Measurements from ENCODE around the gene NUMB. TPM values are rescaled to one million over a fixed set of nuclear protein-coding genes. Genes with fewer than 3 reads are reported as not detected.

NUMB gene
- total RNA-seq, 2 experiments from 2014 or later, result 27.9 to 31.5 TPM

DNA sequence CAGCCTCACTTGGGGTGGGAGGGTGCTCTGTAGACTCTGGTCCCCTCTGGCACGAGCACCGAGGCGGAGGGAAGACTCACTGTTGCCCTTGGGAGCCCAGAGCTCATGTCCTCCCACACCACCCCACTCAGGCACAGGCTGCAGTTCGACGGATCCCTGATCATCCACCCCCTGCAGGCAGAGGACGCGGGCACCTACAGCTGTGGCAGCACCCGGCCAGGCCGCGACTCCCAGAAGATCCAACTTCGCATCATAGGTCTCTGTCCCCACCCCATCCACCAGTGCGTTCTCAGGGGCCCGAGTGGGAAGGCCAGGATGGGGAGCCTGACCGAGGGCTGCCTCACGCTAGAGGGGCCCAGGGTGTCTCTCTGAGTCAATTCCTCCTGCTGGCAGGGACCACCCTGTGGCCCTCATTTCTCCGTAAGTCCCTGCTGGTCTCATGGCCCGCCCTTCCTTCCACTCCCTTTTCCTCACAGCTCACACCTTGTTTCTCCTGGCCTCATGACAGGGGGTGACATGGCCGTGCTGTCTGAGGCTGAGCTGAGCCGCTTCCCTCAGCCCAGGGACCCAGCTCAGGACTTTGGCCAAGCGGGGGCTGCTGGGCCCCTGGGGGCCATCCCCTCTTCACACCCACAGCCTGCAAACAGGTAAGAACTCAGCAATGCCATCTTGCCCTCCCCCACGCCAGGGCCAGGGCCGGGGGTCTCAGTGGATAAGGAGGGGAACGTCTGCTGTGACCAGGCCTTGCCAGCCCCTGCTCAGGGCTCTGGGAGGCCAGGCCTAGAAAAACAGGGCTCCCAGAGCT lies 194.1 kb downstream of the NUMB start:
- Mint-ChIP-seq H3K9me3 (no peaks in the 10 kb centered on the region), H3K27me3 (peaks cover 8% of the 10 kb centered on the region), H3K36me3 (ENCODE audit: low read depth) (no peaks in the 10 kb centered on the region), H3K4me1 (ENCODE audit: low read depth) (no peaks in the 10 kb centered on the region), H3K27ac (no peak overlapping the region), H3K4me3 (no peak overlapping the region)
- CTCF ChIA-PET, result no interaction called here
- Histone ChIP-seq H3K9me3 (ENCODE audit: control insufficient read depth in 1 of 2, insufficient read depth in 1 of 2, low read length in 2 of 2) (no peaks in the 10 kb centered on the region), H3K27ac (ENCODE audit: low read depth in 1 of 2, low read length in 2 of 2) (no peak overlapping the region), H3K36me3 (ENCODE audit: insufficient read depth, low read length) (no peaks in the 10 kb centered on the region), H3K27me3 (ENCODE audit: control insufficient read depth in 1 of 2, insufficient read depth in 2 of 2, low read length in 2 of 2) (peaks cover 0 to 2% of the 10 kb centered on the region in 2 experiments), H3K4me1 (ENCODE audit: insufficient read depth, low read length) (no peaks in the 10 kb centered on the region), H3K4me3 (ENCODE audit: low read length) (no peak overlapping the region)
- TF ChIP-seq, protein P1, sequence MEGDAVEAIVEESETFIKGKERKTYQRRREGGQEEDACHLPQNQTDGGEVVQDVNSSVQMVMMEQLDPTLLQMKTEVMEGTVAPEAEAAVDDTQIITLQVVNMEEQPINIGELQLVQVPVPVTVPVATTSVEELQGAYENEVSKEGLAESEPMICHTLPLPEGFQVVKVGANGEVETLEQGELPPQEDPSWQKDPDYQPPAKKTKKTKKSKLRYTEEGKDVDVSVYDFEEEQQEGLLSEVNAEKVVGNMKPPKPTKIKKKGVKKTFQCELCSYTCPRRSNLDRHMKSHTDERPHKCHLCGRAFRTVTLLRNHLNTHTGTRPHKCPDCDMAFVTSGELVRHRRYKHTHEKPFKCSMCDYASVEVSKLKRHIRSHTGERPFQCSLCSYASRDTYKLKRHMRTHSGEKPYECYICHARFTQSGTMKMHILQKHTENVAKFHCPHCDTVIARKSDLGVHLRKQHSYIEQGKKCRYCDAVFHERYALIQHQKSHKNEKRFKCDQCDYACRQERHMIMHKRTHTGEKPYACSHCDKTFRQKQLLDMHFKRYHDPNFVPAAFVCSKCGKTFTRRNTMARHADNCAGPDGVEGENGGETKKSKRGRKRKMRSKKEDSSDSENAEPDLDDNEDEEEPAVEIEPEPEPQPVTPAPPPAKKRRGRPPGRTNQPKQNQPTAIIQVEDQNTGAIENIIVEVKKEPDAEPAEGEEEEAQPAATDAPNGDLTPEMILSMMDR (IDR thresholded peaks at IDR 0.05), result no peak
- no peak for ATAC-seq (ENCODE audit: poor library complexity)
- POLR2A ChIA-PET, result no interaction called here
- intact Hi-C loops (cut with DNase I, micrococcal nuclease), result no loop called here
- no peak for DNase-seq

DNA sequence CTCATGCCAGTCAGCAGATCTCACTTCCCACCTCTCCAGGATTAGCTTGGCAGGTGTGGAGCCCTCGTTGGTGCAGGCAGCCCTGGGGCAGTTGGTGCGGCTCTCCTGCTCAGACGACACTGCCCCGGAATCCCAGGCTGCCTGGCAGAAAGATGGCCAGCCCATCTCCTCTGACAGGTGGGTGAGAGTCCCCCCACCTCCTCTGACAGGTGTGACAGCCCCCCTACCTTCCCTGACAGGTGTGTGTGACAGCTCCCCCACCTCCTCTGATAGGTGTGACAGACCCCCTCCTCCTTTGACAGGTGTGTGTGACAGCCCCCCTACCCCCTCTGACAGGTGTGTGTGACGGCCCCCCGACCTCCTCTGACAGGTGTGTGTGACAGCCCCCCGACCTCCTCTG lies 194.7 kb downstream of the NUMB start:
- Histone ChIP-seq H3K4me3 (ENCODE audit: low read length) (no peak overlapping the region), H3K9me3 (ENCODE audit: control insufficient read depth in 1 of 2, insufficient read depth in 1 of 2, low read length in 2 of 2) (no peaks in the 10 kb centered on the region), H3K36me3 (ENCODE audit: insufficient read depth, low read length) (no peaks in the 10 kb centered on the region), H3K4me1 (ENCODE audit: insufficient read depth, low read length) (no peaks in the 10 kb centered on the region), H3K27ac (ENCODE audit: low read depth in 1 of 2, low read length in 2 of 2) (no peak overlapping the region), H3K27me3 (ENCODE audit: control insufficient read depth in 1 of 2, insufficient read depth in 2 of 2, low read length in 2 of 2) (peaks cover 0 to 2% of the 10 kb centered on the region in 2 experiments)
- no peaks in the 10 kb centered on the region for H3K9me3 Mint-ChIP-seq
- H3K27ac Mint-ChIP-seq, result no peak overlapping the region
- ChIA-PET POLR2A (no interaction called here), CTCF (no interaction called here)
- TF ChIP-seq, protein P1 (IDR thresholded peaks at IDR 0.05), result no peak
- ATAC-seq (ENCODE audit: poor library complexity), result no peak
- intact Hi-C loops (cut with DNase I, micrococcal nuclease), result no loop called here
- no peak overlapping the region for H3K4me3 Mint-ChIP-seq
- no peaks in the 10 kb centered on the region for H3K4me1 Mint-ChIP-seq (ENCODE audit: low read depth)
- no peaks in the 10 kb centered on the region for H3K36me3 Mint-ChIP-seq (ENCODE audit: low read depth)
- peaks cover 4% of the 10 kb centered on the region for H3K27me3 Mint-ChIP-seq
- no peak for DNase-seq

DNA sequence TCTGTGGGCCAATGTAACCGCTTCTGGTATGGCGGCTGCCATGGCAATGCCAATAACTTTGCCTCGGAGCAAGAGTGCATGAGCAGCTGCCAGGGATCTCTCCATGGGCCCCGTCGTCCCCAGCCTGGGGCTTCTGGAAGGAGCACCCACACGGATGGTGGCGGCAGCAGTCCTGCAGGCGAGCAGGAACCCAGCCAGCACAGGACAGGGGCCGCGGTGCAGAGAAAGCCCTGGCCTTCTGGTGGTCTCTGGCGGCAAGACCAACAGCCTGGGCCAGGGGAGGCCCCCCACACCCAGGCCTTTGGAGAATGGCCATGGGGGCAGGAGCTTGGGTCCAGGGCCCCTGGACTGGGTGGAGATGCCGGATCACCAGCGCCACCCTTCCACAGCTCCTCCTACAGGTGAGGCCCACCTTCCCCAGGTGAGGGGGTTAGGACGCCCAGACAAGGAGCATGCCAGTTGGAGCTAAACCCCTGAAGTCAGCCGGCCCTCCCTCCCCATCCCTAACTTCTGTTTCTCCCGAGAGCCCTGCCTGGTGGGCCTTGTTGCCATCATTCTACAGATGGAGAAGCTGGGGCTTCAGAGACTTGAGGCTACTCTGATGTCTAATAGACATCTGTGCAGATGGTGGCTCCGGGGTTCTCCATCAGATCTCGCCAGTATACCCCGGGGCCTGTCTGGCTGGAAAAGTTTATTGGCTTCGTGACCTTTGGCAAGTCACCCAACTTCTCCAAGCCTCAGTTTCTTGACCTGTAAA lies 195.7 kb downstream of the NUMB start:
- H3K9me3 Mint-ChIP-seq, result no peaks in the 10 kb centered on the region
- CTCF ChIA-PET, result no interaction called here
- ATAC-seq (ENCODE audit: poor library complexity) (no peak), DNase-seq (no peak)
- TF ChIP-seq, protein P1 (IDR thresholded peaks at IDR 0.05), result no peak
- H3K4me1 ChIP-seq (ENCODE audit: insufficient read depth, low read length), result no peaks in the 10 kb centered on the region
- no peaks in the 10 kb centered on the region for H3K4me1 Mint-ChIP-seq (ENCODE audit: low read depth)
- no peaks in the 10 kb centered on the region for H3K36me3 ChIP-seq (ENCODE audit: insufficient read depth, low read length)
- no peak overlapping the region for H3K4me3 ChIP-seq (ENCODE audit: low read length)
- POLR2A ChIA-PET, result no interaction called here
- no peaks in the 10 kb centered on the region for H3K36me3 Mint-ChIP-seq (ENCODE audit: low read depth)
- H3K27ac Mint-ChIP-seq, result no peak overlapping the region
- H3K27me3 Mint-ChIP-seq, result peaks cover 4% of the 10 kb centered on the region
- no peaks in the 10 kb centered on the region for H3K9me3 ChIP-seq (ENCODE audit: control insufficient read depth in 1 of 2, insufficient read depth in 1 of 2, low read length in 2 of 2)
- H3K27ac ChIP-seq (ENCODE audit: low read depth in 1 of 2, low read length in 2 of 2), result no peak overlapping the region
- H3K4me3 Mint-ChIP-seq, result no peak overlapping the region
- intact Hi-C loops (cut with DNase I, micrococcal nuclease), result no loop called here
- peaks cover 0 to 2% of the 10 kb centered on the region in 2 experiments for H3K27me3 ChIP-seq (ENCODE audit: control insufficient read depth in 1 of 2, insufficient read depth in 2 of 2, low read length in 2 of 2)

Measured in CD4-positive, alpha-beta T cell (primary cell).